Measurements from ENCODE around the gene FAM83B. TPM values are rescaled to one million over a fixed set of nuclear protein-coding genes. Genes with fewer than 3 reads are reported as not detected.

FAM83B gene
- total RNA-seq, 4 donors from 2014 or later: 57.8 to 88.9 (median 59.8) TPM

GRCh38 chr6:54860739-54861138 is 14.2 kb downstream of the FAM83B start:
- intact Hi-C loops (cut with DNase I): no loop called here
- WGBS, 2 donors: 77 to 88% methylated on average over 5 of the region's 5 CpGs
- H3K4me1 ChIP-seq: peaks cover 0 to 24% (median 0%) of the 10 kb centered on the region in 3 donors
- TF ChIP-seq POLR2A (IDR thresholded peaks at IDR 0.05) (no peak), CTCF (IDR thresholded peaks at IDR 0.05) (no peak)
- H3K27ac ChIP-seq: no peak overlapping the region
- no peaks in the 10 kb centered on the region for H3K36me3 ChIP-seq
- DNase-seq: no peak
- no peaks in the 10 kb centered on the region for H3K9me3 ChIP-seq
- H3K27me3 ChIP-seq: no peaks in the 10 kb centered on the region
- no peak overlapping the region for H3K4me3 ChIP-seq

DNA sequence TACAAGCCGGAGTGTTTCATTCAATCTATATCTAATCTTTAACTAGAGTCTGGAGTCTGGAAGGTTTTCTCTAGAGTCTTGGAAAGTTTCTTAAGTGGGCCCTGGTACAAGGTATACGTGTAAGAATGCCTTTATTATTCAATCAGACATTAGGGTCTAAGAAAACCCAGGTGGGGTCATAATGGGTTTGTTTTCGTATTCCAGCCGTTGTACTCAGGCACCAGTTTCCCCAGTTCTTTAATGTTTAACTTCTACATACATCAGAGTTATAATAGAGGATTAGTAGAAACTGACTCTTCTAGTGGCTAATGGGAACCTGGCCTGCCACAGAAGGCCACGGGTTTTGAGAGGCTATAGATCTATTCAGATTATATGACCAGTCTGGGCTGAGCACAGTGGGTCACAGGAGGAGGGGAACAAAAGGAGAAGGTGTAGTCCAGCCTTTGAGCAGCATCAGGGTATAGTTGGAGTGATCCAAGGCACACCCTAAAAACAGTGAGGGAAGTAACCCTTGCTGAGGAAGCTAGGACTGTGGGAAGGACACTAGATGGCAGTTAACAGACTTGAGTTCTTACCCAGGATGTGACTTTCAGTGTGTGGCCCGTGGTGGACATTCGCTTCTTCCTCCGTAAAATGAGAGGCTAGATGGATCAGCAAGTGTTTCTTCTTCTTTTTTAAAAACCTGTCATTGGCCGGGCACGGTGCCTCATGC is 15.5 kb downstream of the FAM83B start:
- TF ChIP-seq CTCF (IDR thresholded peaks at IDR 0.05): no peak
- TF ChIP-seq POLR2A (IDR thresholded peaks at IDR 0.05): no peak
- no peak overlapping the region for H3K27ac ChIP-seq

DNA sequence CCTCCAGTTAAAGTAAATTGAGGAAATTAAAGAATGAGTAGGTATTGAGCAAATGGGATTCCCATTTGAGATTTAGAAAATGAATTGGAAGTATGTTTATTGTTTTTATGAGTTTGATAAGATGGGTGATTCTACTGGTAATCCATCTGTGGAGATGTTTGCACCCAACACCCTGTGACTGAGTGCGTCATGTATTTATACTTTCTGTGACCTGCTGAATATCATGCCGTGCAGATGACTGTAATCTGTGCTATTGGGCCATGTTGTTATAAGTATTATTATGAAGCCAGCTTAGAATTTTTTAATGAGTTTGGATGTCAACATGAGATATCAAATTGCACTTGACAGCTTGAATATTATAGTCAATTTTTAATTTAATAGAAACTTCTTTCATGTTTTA is 17.7 kb downstream of the FAM83B start:
- intact Hi-C loops (cut with DNase I): no loop called here
- WGBS, 2 donors: 65 to 84% methylated on average over 2 of the region's 2 CpGs

More for the DNA sequence above, 15.5 kb downstream of the FAM83B start:
- Histone ChIP-seq H3K9me3 (no peaks in the 10 kb centered on the region), H3K4me1 (peaks cover 0 to 11% (median 0%) of the 10 kb centered on the region in 3 donors), H3K4me3 (no peak overlapping the region), H3K36me3 (no peaks in the 10 kb centered on the region), H3K27me3 (no peaks in the 10 kb centered on the region)
- 83 to 87% methylated on average over 8 to 10 of the region's 10 CpGs for WGBS, 2 donors
- no peak for DNase-seq
- intact Hi-C loops (cut with DNase I): no loop called here

GRCh38 chr6:54865091-54865631 is 18.6 kb downstream of the FAM83B start:
- DNase-seq: no peak
- Histone ChIP-seq H3K27me3 (no peaks in the 10 kb centered on the region), H3K27ac (no peak overlapping the region), H3K4me3 (no peak overlapping the region), H3K4me1 (peaks cover 0 to 10% (median 0%) of the 10 kb centered on the region in 3 donors), H3K36me3 (peaks cover 0 to 2% (median 0%) of the 10 kb centered on the region in 3 donors), H3K9me3 (no peaks in the 10 kb centered on the region)
- TF ChIP-seq CTCF (IDR thresholded peaks at IDR 0.05): no peak
- TF ChIP-seq POLR2A (IDR thresholded peaks at IDR 0.05): no peak
- 82% methylated on average over 5 of the region's 5 CpGs for WGBS, 2 donors
- intact Hi-C loops (cut with DNase I): no loop called here

More for the DNA sequence above, 17.7 kb downstream of the FAM83B start:
- DNase-seq: no peak
- no peak overlapping the region for H3K4me3 ChIP-seq
- H3K27me3 ChIP-seq: no peaks in the 10 kb centered on the region
- H3K9me3 ChIP-seq: no peaks in the 10 kb centered on the region
- H3K4me1 ChIP-seq: peaks cover 0 to 16% (median 0%) of the 10 kb centered on the region in 3 donors
- no peaks in the 10 kb centered on the region for H3K36me3 ChIP-seq
- H3K27ac ChIP-seq: no peak overlapping the region
- no peak for TF ChIP-seq CTCF (IDR thresholded peaks at IDR 0.05)
- TF ChIP-seq POLR2A (IDR thresholded peaks at IDR 0.05): no peak

GRCh38 chr6:54868556-54868955 is 22.0 kb downstream of the FAM83B start:
- Histone ChIP-seq H3K4me1 (peaks cover 0 to 14% (median 0%) of the 10 kb centered on the region in 3 donors), H3K4me3 (no peak overlapping the region), H3K9me3 (no peaks in the 10 kb centered on the region), H3K27ac (no peak overlapping the region), H3K27me3 (no peaks in the 10 kb centered on the region), H3K36me3 (peaks cover 0 to 20% (median 0%) of the 10 kb centered on the region in 3 donors)
- TF ChIP-seq POLR2A (IDR thresholded peaks at IDR 0.05): no peak
- TF ChIP-seq CTCF (IDR thresholded peaks at IDR 0.05): no peak
- intact Hi-C loops (cut with DNase I): no loop called here
- DNase-seq: no peak

Data from esophagus squamous epithelium (tissue), 5 donors.